Heart right ventricle (tissue), 16 donors: ENCODE measurements around the gene UTP15. TPM values are rescaled to one million over a fixed set of nuclear protein-coding genes. Genes with fewer than 3 reads are reported as not detected.

Source experiments
- ATAC-seq, 8 donors: fragments of 200-7000 bp; cut with Tn5 transposase; one replicate each; pipeline ENCODE4 v1.9.1; 2020; ENCODE audit warnings: mild to moderate bottlenecking in 8 of 8, moderate library complexity in 8 of 8, moderate number of reproducible peaks in 1 of 8
- DNase-seq, 2 donors: peaks; one replicate each; pipeline ENCODE4 v3.0.0-alpha.2; 2020
- H3K27ac ChIP-seq, 10 donors: fragments of 200-600 bp; sonication (generic) in 2 of 10; one replicate each; pipeline versions ENCODE4 v1.5.0 to v1.8.0; 2020 to 2022; ENCODE audit warnings: mild to moderate bottlenecking in 3 of 10
- H3K27me3 ChIP-seq, 7 donors: fragments of 200-600 bp; one replicate each; pipeline ENCODE4 v1.8.0; 2021 to 2022; ENCODE audit warnings: mild to moderate bottlenecking in 2 of 7
- H3K36me3 ChIP-seq, 9 donors: fragments of 200-600 bp; sonication (generic) in 1 of 9; one replicate each; pipeline versions ENCODE4 v1.5.0 to v1.8.0; 2020 to 2022; ENCODE audit warnings: mild to moderate bottlenecking in 2 of 9
- H3K4me1 ChIP-seq, 9 donors: fragments of 200-600 bp; sonication (generic) in 1 of 9; one replicate each; pipeline versions ENCODE4 v1.5.0 to v1.8.0; 2020 to 2022; ENCODE audit warnings: mild to moderate bottlenecking in 4 of 9
- H3K4me3 ChIP-seq, 10 donors: fragments of 200-600 bp; sonication (generic) in 2 of 10; one replicate each; pipeline versions ENCODE4 v1.5.0 to v1.8.0; 2020 to 2022; ENCODE audit warnings: mild to moderate bottlenecking in 7 of 10, moderate library complexity in 2 of 10
- H3K9me3 ChIP-seq, 11 donors: fragments of 200-600 bp in 10 of 11; sonication (generic) in 2 of 11; one replicate each; pipeline versions ENCODE4 v1.5.0 to v1.8.0; 2013 to 2022; ENCODE audit warnings: mild to moderate bottlenecking in 2 of 11, control low read depth in 1 of 11, moderate library complexity in 1 of 11
- WGBS, 2 donors: extraction: QIAGEN DNeasy Blood & Tissue Kit; methylation state at CpG; one replicate each; pipeline ENCODE4 v1.1.7; 2013; ENCODE audit warnings: inconsistent platforms in 1 of 2; 5-methylcytosine and 5-hydroxymethylcytosine counted together
- intact Hi-C, 10 donors: fragments of 100-400 bp; cut with DNase I; formaldehyde crosslinking; loops; one replicate each; pipeline versions ENCODE4 v1.11.1 to v1.14.2; 2022
- polyA plus RNA-seq, 2 donors: library from polyadenylated mRNA; stranded (reverse); fragments of 200-250 nt; gene quantifications; one replicate each; pipeline ENCODE4 v1.2.3, GENCODE V29; 2013
- total RNA-seq, 10 donors: library from RNA; stranded (reverse); fragmentation: NEBNext Ultra II Directional in 3 of 10; extraction: Animal tissue kit (Norgen Biotek cat#: 25700) in 3 of 10; gene quantifications; one replicate each; pipeline versions ENCODE4 v1.2.1 to v1.2.4, GENCODE V29; 2021 to 2023
- TF ChIP-seq, protein P1 (sequence below), 9 donors: fragments of 200-600 bp; sonication (generic) in 2 of 9; IDR thresholded peaks; one replicate each; pipeline versions ENCODE4 v1.5.0 to v1.8.0; 2021 to 2022; ENCODE audit warnings: antibody characterized with exemption in 9 of 9, mild to moderate bottlenecking in 5 of 9, moderate library complexity in 1 of 9
- donor health status: Arrhythmogenic right ventricular cardiomyopathy.
- donor health status: ischemic (EF 13 %, LVEDD 7.1; RV severe dilation, severe dysfunction).
- donor health status: healthy with polysubstance abuse.
- donor health status: DM: no; HTN: yes; CAD: no.
- donor health status: DM: no; HTN: no; CAD: no.
- donor health status: ischemic (EF 25% LVEDD 6.9; RV normal size, moderate dysfunction).
- donor health status: ischemic (EF 25% LVEDD 5.7; RV mildly dilated, moderate dysfunction).
- donor health status: healthy.
- donor health status: DM: yes; HTN: yes; CAD: no.
- donor health status: Ischemic cardiomyopathy.
- donor health status: ischemic (EF 35%, LVEDD 5.7; RV mildly dilated, moderate dysfunction).
- donor health status: nonischemic (EF 11% LVEDD 7.7; RV severe dilation, severe dysfunction).
- donor health status: DM: yes; HTN: yes; CAD: no.
- donor health status: PGD.
- donor health status: ischemic (EF 29% LVEDD 5.4; RV normal size, mild dysfunction).
- donor health status: nonischemic (EF 23%, LVEDD 6.1; RV moderate dilation, normal function).

The UTP15 gene
- total and polyA plus RNA-seq, 12 donors: 2.6 to 15.0 (median 10.2) TPM

DNA sequence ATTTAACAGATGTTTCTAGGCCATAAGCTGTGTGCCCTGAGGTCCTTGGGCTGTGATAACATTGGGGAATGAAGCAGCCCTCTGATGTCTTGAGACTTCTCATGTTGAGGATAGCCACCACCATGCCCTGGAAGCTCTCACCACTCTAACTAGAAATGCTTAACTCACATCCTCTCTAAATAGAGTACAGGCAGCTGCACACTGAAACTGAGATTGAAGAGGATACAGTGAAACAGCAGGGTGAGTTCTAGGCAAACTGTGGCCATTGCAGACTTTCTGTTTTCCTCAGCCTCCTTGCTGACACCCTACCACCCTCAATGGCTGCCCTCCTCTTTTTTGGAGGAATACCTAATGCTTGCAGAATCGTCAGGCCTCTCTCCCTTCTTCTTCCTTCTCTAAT, 22.4 kb downstream of the UTP15 start:
- Histone ChIP-seq H3K36me3 (peaks cover 0 to 5% (median 0%) of the 10 kb centered on the region in 9 donors), H3K4me1 (no peaks in the 10 kb centered on the region), H3K4me3 (no peak overlapping the region), H3K27ac (no peak overlapping the region), H3K27me3 (no peaks in the 10 kb centered on the region), H3K9me3 (no peaks in the 10 kb centered on the region)
- intact Hi-C loops: loop anchor here in 1 of 10 donors (5.0 kb wide), 1 partner anchor 1064 kb away; no protein-coding TSS in a partner anchor
- ATAC-seq (no peak), DNase-seq (no peak)
- TF ChIP-seq, protein P1, sequence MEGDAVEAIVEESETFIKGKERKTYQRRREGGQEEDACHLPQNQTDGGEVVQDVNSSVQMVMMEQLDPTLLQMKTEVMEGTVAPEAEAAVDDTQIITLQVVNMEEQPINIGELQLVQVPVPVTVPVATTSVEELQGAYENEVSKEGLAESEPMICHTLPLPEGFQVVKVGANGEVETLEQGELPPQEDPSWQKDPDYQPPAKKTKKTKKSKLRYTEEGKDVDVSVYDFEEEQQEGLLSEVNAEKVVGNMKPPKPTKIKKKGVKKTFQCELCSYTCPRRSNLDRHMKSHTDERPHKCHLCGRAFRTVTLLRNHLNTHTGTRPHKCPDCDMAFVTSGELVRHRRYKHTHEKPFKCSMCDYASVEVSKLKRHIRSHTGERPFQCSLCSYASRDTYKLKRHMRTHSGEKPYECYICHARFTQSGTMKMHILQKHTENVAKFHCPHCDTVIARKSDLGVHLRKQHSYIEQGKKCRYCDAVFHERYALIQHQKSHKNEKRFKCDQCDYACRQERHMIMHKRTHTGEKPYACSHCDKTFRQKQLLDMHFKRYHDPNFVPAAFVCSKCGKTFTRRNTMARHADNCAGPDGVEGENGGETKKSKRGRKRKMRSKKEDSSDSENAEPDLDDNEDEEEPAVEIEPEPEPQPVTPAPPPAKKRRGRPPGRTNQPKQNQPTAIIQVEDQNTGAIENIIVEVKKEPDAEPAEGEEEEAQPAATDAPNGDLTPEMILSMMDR (IDR thresholded peaks at IDR 0.05): no peak
- WGBS, 2 donors: 63 to 74% methylated on average over 1 of the region's 1 CpG

DNA sequence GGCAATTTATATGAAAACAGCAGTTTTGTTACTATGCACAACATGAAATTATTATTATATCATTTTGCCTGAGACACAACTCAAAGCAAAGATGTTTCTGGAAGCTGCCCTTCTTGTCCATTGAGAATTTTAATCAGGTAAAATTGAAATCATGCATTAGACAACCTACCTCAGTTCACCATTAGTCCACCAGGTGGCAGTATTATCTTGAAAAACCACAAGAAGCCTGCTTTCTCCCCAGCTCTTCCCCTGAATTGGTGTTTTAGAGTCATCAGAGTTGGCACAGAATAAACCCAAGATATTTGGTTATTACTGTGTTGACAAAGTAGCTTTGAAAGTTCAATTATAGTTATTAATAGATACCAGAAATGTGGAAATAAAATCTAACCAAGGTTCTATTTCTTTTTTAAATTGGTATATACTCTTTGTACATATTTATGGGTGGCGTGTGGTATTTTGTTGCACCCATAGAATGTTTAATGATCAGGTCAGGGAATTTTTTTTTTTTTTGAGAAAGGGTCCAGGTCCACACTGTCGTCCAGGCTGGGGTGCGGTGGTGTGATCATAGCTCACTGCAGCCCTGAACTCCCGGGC, 25.7 kb downstream of the UTP15 start:
- WGBS, 2 donors: 60 to 63% methylated on average over 4 of the region's 4 CpGs
- Histone ChIP-seq H3K36me3 (no peaks in the 10 kb centered on the region), H3K4me3 (no peak overlapping the region), H3K9me3 (no peaks in the 10 kb centered on the region), H3K4me1 (no peaks in the 10 kb centered on the region), H3K27me3 (no peaks in the 10 kb centered on the region), H3K27ac (no peak overlapping the region)
- DNase-seq (peak in 1 of 2 donors; percentile 68), ATAC-seq (peak in 6 of 8 donors; percentile 65 to 81 (median 73))
- intact Hi-C loops: loop anchor here (1.0 to 10.0 kb wide), 5 partner anchors 201 to 1064 kb away; partner anchors contain the start of gene ENC1 (in 2 of the 10)
- TF ChIP-seq, protein P1 (IDR thresholded peaks at IDR 0.05): peak; percentile 74 to 91 (median 86)

GRCh38 chr5:73591698-73592501, 26.4 kb downstream of the UTP15 start:
- Histone ChIP-seq H3K9me3 (no peaks in the 10 kb centered on the region), H3K27me3 (no peaks in the 10 kb centered on the region), H3K4me3 (no peak overlapping the region), H3K4me1 (no peaks in the 10 kb centered on the region), H3K36me3 (no peaks in the 10 kb centered on the region), H3K27ac (no peak overlapping the region)
- no peak for ATAC-seq
- WGBS, 2 donors: 27 to 41% methylated on average over 4 of the region's 4 CpGs
- DNase-seq: no peak
- intact Hi-C loops: loop anchor here (1.0 to 10.0 kb wide), 5 partner anchors 200 to 1063 kb away; partner anchors contain the start of gene ENC1 (in 2 of the 10)
- TF ChIP-seq, protein P1 (IDR thresholded peaks at IDR 0.05): no peak

GRCh38 chr5:73592551-73592950, 27.0 kb downstream of the UTP15 start:
- Histone ChIP-seq H3K4me3 (no peak overlapping the region), H3K4me1 (no peaks in the 10 kb centered on the region), H3K27ac (no peak overlapping the region), H3K27me3 (no peaks in the 10 kb centered on the region), H3K36me3 (no peaks in the 10 kb centered on the region), H3K9me3 (peaks cover 0 to 2% (median 0%) of the 10 kb centered on the region in 11 donors)
- DNase-seq: no peak
- TF ChIP-seq, protein P1 (IDR thresholded peaks at IDR 0.05): no peak
- WGBS, 2 donors: 74 to 80% methylated on average over 1 of the region's 1 CpG
- ATAC-seq: no peak
- intact Hi-C loops: loop anchor here in 4 of 10 donors (5.0 to 10.0 kb wide), 3 partner anchors 1052 to 1062 kb away; partner anchors contain the start of gene ENC1 (in 2 of the 4)
